ENCODE measurements around the gene AIG1.

GRCh38 chr6:143247586-143247985 is 186.9 kb downstream of the AIG1 start:
- TF ChIP-seq CTCF (conservative IDR thresholded peaks at IDR 0.05; ENCODE audit: low read length) (no peak), EZH2phosphoT487 (IDR thresholded peaks at IDR 0.05; ENCODE audit: borderline replicate concordance, low read depth, low read length) (no peak)
